ENCODE measurements around the gene GLI1. TPM values are rescaled to one million over a fixed set of nuclear protein-coding genes. Genes with fewer than 3 reads are reported as not detected.
A peak's percentile ranks its signal among the peaks of the same experiment; 100 is the strongest.

GLI1 gene
- total and polyA plus RNA-seq, 10 donors, result 0.46 to 3.6 (median 1.0) TPM

DNA sequence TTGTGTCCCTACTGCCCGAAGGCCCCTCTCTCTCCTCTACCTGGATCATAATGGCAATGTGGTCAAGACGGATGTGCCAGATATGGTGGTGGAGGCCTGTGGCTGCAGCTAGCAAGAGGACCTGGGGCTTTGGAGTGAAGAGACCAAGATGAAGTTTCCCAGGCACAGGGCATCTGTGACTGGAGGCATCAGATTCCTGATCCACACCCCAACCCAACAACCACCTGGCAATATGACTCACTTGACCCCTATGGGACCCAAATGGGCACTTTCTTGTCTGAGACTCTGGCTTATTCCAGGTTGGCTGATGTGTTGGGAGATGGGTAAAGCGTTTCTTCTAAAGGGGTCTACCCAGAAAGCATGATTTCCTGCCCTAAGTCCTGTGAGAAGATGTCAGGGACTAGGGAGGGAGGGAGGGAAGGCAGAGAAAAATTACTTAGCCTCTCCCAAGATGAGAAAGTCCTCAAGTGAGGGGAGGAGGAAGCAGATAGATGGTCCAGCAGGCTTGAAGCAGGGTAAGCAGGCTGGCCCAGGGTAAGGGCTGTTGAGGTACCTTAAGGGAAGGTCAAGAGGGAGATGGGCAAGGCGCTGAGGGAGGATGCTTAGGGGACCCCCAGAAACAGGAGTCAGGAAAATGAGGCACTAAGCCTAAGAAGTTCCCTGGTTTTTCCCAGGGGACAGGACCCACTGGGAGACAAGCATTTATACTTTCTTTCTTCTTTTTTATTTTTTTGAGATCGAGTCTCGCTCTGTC is 2.7 kb upstream of the GLI1 start:
- H3K4me3 ChIP-seq, result no peak overlapping the region
- H3K4me1 ChIP-seq, result peaks cover 26 to 59% (median 34%) of the 10 kb centered on the region in 6 donors
- H3K9me3 ChIP-seq, result no peaks in the 10 kb centered on the region
- intact Hi-C loops (cut with DNase I; ENCODE audit: low total_unique reads), result no loop called here
- TF ChIP-seq POLR2AphosphoS5 (IDR thresholded peaks at IDR 0.05) (no peak), POLR2A (IDR thresholded peaks at IDR 0.05) (no peak), CTCF (IDR thresholded peaks at IDR 0.05 in 8 of 11, conservative IDR thresholded peaks at IDR 0.05 in 3 of 11) (no peak)
- no peaks in the 10 kb centered on the region for H3K36me3 ChIP-seq
- no peak overlapping the region for H3K27ac ChIP-seq
- peak; percentile 53 for DNase-seq
- peaks cover 0 to 30% (median 13%) of the 10 kb centered on the region in 7 donors for H3K27me3 ChIP-seq (replicated peaks in 1 of 7)
- 89 to 97% (median 90%) methylated on average over 6 of the region's 6 CpGs for WGBS, 5 donors

DNA sequence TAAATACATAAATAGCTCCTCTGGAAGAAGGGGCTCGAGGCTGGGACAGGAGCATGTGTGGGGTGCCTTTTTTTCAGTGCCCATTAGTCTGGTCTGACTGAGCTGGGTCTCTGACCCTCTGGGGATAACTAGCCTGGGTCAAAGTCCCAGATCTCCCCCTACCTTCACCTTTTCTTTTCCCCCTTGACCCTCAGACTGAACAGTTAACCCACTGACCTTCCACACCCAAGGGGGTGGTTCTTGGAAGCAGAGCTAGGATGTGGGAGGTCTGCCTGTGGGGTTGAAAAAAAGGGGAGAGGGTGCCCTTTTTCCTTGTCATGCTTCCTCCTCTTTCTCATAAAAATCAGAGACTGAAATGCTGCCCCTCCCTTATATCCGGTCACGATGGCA is 925 bp upstream of the GLI1 start:
- H3K27me3 ChIP-seq (replicated peaks in 1 of 7), result peaks cover 0 to 29% (median 13%) of the 10 kb centered on the region in 7 donors
- H3K36me3 ChIP-seq, result no peaks in the 10 kb centered on the region
- peaks cover 31 to 67% (median 46%) of the 10 kb centered on the region in 6 donors for H3K4me1 ChIP-seq
- H3K9me3 ChIP-seq, result no peaks in the 10 kb centered on the region
- TF ChIP-seq POLR2A (IDR thresholded peaks at IDR 0.05), result peak in 1 of 3 donors; percentile 19
- TF ChIP-seq POLR2AphosphoS5 (IDR thresholded peaks at IDR 0.05), result no peak
- no peak for DNase-seq
- 11 to 25% (median 14%) methylated on average over 3 of the region's 3 CpGs for WGBS, 5 donors
- H3K27ac ChIP-seq, result peak overlapping the region; percentile 84 to 94 (median 88)
- intact Hi-C loops (cut with DNase I; ENCODE audit: low total_unique reads), result no loop called here
- H3K4me3 ChIP-seq, result peak overlapping the region; percentile 60 to 91 (median 65)

DNA sequence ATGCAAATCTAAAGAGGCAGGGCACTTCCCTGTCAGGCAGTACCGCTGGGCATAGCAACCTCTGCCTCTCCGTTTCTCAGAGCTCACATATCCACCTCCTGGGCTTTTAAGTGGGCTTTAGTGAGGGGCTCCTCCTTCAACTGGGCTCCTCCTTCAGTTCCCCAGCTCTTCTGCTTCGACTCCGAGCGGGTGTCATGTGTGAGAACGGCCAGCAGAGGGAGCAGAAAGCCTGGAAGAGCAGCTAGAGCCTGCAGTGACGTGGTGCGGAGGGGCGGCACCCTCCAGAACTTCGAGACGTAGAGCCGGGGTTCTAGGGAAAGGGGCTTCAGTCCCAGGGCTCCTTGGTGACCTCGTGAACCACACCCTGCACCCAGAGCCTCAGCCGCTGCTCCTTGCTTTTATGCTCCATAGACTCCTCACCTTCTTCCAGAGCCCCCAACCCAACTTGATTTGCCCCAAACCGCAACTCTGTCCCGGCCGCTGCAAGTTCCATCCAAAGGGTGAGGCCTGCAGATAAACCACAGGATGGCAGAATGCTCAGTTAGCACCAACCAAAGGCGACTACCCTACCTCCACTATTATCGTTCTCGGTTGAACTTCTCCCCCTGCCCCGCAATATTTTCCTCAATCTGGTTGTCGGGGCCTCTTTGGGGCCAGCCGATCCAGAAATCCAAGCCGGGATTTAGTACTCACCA is 383 bp upstream of the GLI1 start:
- H3K4me3 ChIP-seq, result peak overlapping the region; percentile 60 to 91 (median 65)
- peak overlapping the region; percentile 84 to 94 (median 88) for H3K27ac ChIP-seq
- peak; percentile 97 for DNase-seq
- intact Hi-C loops (cut with DNase I; ENCODE audit: low total_unique reads), result no loop called here
- TF ChIP-seq POLR2A (IDR thresholded peaks at IDR 0.05), result peak in 1 of 3 donors; percentile 51
- TF ChIP-seq POLR2AphosphoS5 (IDR thresholded peaks at IDR 0.05), result peak; percentile 62 to 88 (median 79)
- peak; percentile 94 to 100 (median 97) for TF ChIP-seq CTCF (IDR thresholded peaks at IDR 0.05 in 8 of 11, conservative IDR thresholded peaks at IDR 0.05 in 3 of 11)
- no peaks in the 10 kb centered on the region for H3K9me3 ChIP-seq
- peaks cover 31 to 67% (median 46%) of the 10 kb centered on the region in 6 donors for H3K4me1 ChIP-seq
- 0 to 2% (median 0%) methylated on average over 17 to 24 of the region's 24 CpGs for WGBS, 5 donors
- H3K27me3 ChIP-seq (replicated peaks in 1 of 7), result peaks cover 0 to 29% (median 13%) of the 10 kb centered on the region in 7 donors
- H3K36me3 ChIP-seq, result no peaks in the 10 kb centered on the region

DNA sequence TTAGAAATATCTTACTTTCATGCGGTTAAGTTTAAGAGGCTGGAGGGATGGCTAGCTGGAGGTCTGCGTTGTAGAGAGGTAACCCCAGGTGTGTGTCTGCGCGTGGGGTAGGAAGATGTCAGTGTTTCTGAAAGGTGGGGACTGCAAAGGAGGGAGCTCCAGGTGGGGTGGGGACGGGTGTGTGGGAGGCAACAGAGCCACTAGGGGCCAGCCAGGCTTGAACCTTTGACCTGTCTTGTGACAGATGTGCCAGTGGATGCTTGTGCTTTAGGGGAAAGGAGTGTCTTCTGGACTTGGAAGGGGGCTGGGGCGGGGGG is 841 bp downstream of the GLI1 start:
- TF ChIP-seq POLR2AphosphoS5 (IDR thresholded peaks at IDR 0.05) (no peak), POLR2A (IDR thresholded peaks at IDR 0.05) (no peak), CTCF (IDR thresholded peaks at IDR 0.05 in 8 of 11, conservative IDR thresholded peaks at IDR 0.05 in 3 of 11) (no peak)
- peak; percentile 81 for DNase-seq
- Histone ChIP-seq H3K27me3 (replicated peaks in 1 of 7) (peaks cover 0 to 29% (median 13%) of the 10 kb centered on the region in 7 donors), H3K9me3 (no peaks in the 10 kb centered on the region), H3K36me3 (no peaks in the 10 kb centered on the region), H3K4me3 (peak overlapping the region in 7 of 8 donors; percentile 60 to 91 (median 66)), H3K27ac (peak overlapping the region in 4 of 8 donors; percentile 8 to 90 (median 86)), H3K4me1 (peaks cover 31 to 65% (median 46%) of the 10 kb centered on the region in 6 donors)
- 0 to 5% (median 4%) methylated on average over 5 to 6 of the region's 6 CpGs for WGBS, 5 donors
- intact Hi-C loops (cut with DNase I; ENCODE audit: low total_unique reads), result no loop called here
